Stimulated activated CD4-positive, alpha-beta T cell treated with anti-CD3 and anti-CD28 coated beads, Interleukin-4, amount 100 ng/mL, for 24 hours (primary cell): Measurements from ENCODE around the gene PAFAH1B1.

ENCODE experiments used
- DNase-seq: peaks from one replicate; pipeline ENCODE4 v3.0.0-alpha.2; 2020

Gene PAFAH1B1

GRCh38 chr17:2704031-2704889 is 110.8 kb downstream of the PAFAH1B1 start:
- no peak for DNase-seq

- DNase-seq = no peak
Measured at GRCh38 chr17:2704890-2705248, 111.4 kb downstream of the PAFAH1B1 start.

GRCh38 chr17:2705263-2705662 is 111.8 kb downstream of the PAFAH1B1 start:
- no peak for DNase-seq

GRCh38 chr17:2705888-2706795 is 112.7 kb downstream of the PAFAH1B1 start:
- no peak for DNase-seq

GRCh38 chr17:2706911-2707510 is 113.6 kb downstream of the PAFAH1B1 start:
- DNase-seq = no peak

GRCh38 chr17:2707721-2708584 is 114.5 kb downstream of the PAFAH1B1 start:
- DNase-seq = no peak

GRCh38 chr17:2708585-2709182 is 115.2 kb downstream of the PAFAH1B1 start:
- no peak for DNase-seq

GRCh38 chr17:2709183-2709661 is 115.8 kb downstream of the PAFAH1B1 start:
- no peak for DNase-seq

GRCh38 chr17:2710071-2710802 is 116.8 kb downstream of the PAFAH1B1 start:
- no peak for DNase-seq

GRCh38 chr17:2710803-2711607 is 117.6 kb downstream of the PAFAH1B1 start:
- DNase-seq = peak; percentile 40

GRCh38 chr17:2711608-2712299 is 118.3 kb downstream of the PAFAH1B1 start, which contains the start of gene CLUH:
TSS of gene CLUH (minus strand) at chr17:2711764. CDS start at chr17:2711661, 103 bp downstream.
- DNase-seq = peak; percentile 97

- DNase-seq = no peak
Measured at GRCh38 chr17:2712300-2713043, 119.0 kb downstream of the PAFAH1B1 start.

- DNase-seq = no peak
Measured at GRCh38 chr17:2713881-2714280, 120.4 kb downstream of the PAFAH1B1 start.

- no peak for DNase-seq
Measured at GRCh38 chr17:2716649-2717048, 123.2 kb downstream of the PAFAH1B1 start.

GRCh38 chr17:2718150-2718938 is 124.9 kb downstream of the PAFAH1B1 start:
- no peak for DNase-seq

GRCh38 chr17:2719861-2720260 is 126.4 kb downstream of the PAFAH1B1 start:
- no peak for DNase-seq

GRCh38 chr17:2721603-2722002 is 128.1 kb downstream of the PAFAH1B1 start:
- DNase-seq = no peak

- no peak for DNase-seq
Measured at GRCh38 chr17:2722611-2723010, 129.2 kb downstream of the PAFAH1B1 start.
